ENCODE data around the gene HOXC11. TPM values are rescaled to one million over a fixed set of nuclear protein-coding genes. Genes with fewer than 3 reads are reported as not detected.

The HOXC11 gene
- total and polyA plus RNA-seq, 2 donors (not counting 1 experiment from before 2014, with no cell fraction given) = not detected

GRCh38 chr12:53977596-53978445, 4.9 kb downstream of the HOXC11 start:
- Histone ChIP-seq H3K9ac (ENCODE audit: low read length) (no peak overlapping the region), H4K20me1 (ENCODE audit: control insufficient read depth, insufficient read depth, low read length, poor library complexity, severe bottlenecking) (no peaks in the 10 kb centered on the region), H3K27ac (ENCODE audit: low read length in 2 of 2) (no peak overlapping the region), H2AFZ (ENCODE audit: insufficient read depth, low read depth, low read length, poor library complexity, severe bottlenecking) (no peak overlapping the region), H3K79me2 (ENCODE audit: control insufficient read depth, insufficient read depth, low read length) (no peaks in the 10 kb centered on the region), H3K4me2 (replicated peaks; ENCODE audit: low read depth, low read length, poor library complexity, severe bottlenecking) (no peak overlapping the region), H3K9me3 (ENCODE audit: control extremely low read depth in 1 of 3, control insufficient read depth in 2 of 3, insufficient read depth in 1 of 3, low read length in 2 of 3) (peaks cover 0 to 78% (median 9%) of the 10 kb centered on the region in 3 donors), H3K36me3 (replicated peaks in 1 of 2; ENCODE audit: control extremely low read depth in 1 of 2, control insufficient read depth in 1 of 2, extremely low read depth in 1 of 2, insufficient read depth in 2 of 2, low read length in 1 of 2) (no peaks in the 10 kb centered on the region), H3K27me3 (replicated peaks in 1 of 4; ENCODE audit: control extremely low read depth in 1 of 4, control insufficient read depth in 3 of 4, insufficient read depth in 4 of 4, low read length in 3 of 4) (peaks cover 0 to 97% (median 85%) of the 10 kb centered on the region in 4 experiments), H3K4me1 (ENCODE audit: control insufficient read depth in 2 of 2, insufficient read depth in 2 of 2, low read length in 2 of 2) (peaks cover 25 to 41% of the 10 kb centered on the region in 2 donors), H3K4me3 (ENCODE audit: control extremely low read depth in 1 of 5, extremely low read depth in 1 of 5, insufficient read depth in 1 of 5, low read depth in 2 of 5, low read length in 4 of 5) (no peak overlapping the region)
- DNase-seq = no peak
- Mint-ChIP-seq H3K27me3 (peaks cover 82% of the 10 kb centered on the region), H3K4me3 (no peak overlapping the region), H3K4me1 (peaks cover 21% of the 10 kb centered on the region), H3K27ac (no peak overlapping the region), H3K9me3 (ENCODE audit: insufficient read depth) (peaks cover 2% of the 10 kb centered on the region)
- ChIA-PET POLR2A (interaction anchor here (0.6 kb wide), 1 partner anchor 15 kb away, joined by 12 read pairs; no protein-coding TSS in a partner anchor), CTCF (no interaction called here)
- intact Hi-C loops (cut with micrococcal nuclease) = loop anchor here (5.0 kb wide), 1 partner anchor 34 kb away; no protein-coding TSS in a partner anchor
- WGBS (ENCODE audit: insufficient coverage) = 9% methylated on average over 10 of the region's 11 CpGs
- ATAC-seq (ENCODE audit: low read depth) = no peak
- no peak for TF ChIP-seq EZH2 (IDR thresholded peaks at IDR 0.05; ENCODE audit: borderline replicate concordance, insufficient read depth, low read depth, low read length, poor library complexity, severe bottlenecking)
- no peak for TF ChIP-seq CTCF (IDR thresholded peaks at IDR 0.05)
